GM21526 (cell line): ENCODE measurements around the gene IGSF9B.
"Not testable (repeated sequence)": the region's sequence is repeated elsewhere in the genome, so short reads cannot be mapped to it uniquely, and the experiment has no call there.

Experiments
- ATAC-seq: cut with Tn5 transposase; IDR thresholded peaks from one replicate; pipeline ENCODE4 v1.9.1; 2021; ENCODE audit warnings: moderate library complexity; ENCODE audit not compliant: unreplicated experiment, low FRiP score

Gene IGSF9B

DNA sequence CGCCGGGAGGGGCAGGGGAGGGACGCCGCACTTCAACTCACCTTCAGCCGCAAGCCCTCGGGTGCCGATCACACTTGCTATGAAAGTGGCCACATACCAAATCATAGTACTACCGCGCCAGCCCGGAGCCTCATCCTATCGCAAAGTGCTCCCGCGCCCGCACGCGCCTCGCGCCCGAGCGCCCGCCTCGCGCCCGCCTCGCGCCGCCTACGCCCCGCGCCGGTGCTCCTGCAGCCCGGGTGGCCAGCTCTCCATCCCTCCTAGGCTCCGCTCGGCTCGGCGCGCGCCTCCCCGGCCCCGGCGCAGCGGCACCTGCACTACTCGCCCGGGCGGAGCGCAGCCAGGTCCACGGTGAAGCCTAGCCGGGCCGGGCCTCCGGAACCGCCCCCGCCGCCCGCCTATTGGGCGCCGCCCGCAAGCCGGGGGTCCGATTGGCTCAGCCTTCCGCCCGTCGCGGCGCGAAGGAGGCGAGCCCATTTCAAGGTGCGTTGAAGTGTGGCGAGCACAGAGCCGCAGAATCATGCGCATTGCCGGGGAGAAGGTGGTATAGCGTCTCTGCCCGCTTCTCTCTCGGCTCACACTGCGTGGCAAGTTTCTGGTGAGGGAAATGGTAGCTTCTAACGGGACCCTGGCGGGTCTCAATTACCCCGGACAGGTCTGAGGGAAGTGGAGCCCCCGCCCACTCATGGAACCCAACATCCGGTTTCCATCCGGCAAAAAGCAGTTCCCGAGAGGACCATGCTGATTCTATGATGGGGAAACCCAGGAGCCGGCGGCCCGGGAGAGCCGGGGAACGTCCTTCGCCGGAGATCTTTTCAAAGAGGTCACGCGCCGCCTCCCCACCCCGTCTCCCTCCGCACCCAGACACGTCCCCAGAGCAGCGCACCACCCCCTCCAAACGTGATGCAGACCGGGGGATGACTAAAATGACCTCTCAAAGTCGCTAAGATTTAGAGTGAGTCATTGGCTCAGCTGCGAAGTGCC is at the start of gene IGSF9B:
Gene IGSF9B, minus strand, starts transcription at position 319 of the 984 bp plus-strand sequence. Its CDS starts 214 bp downstream, at position 105.
- peak; percentile 98 for ATAC-seq

GRCh38 chr11:134004496-134005172 is 47.9 kb upstream of the IGSF9B start:
- no peak for ATAC-seq

DNA sequence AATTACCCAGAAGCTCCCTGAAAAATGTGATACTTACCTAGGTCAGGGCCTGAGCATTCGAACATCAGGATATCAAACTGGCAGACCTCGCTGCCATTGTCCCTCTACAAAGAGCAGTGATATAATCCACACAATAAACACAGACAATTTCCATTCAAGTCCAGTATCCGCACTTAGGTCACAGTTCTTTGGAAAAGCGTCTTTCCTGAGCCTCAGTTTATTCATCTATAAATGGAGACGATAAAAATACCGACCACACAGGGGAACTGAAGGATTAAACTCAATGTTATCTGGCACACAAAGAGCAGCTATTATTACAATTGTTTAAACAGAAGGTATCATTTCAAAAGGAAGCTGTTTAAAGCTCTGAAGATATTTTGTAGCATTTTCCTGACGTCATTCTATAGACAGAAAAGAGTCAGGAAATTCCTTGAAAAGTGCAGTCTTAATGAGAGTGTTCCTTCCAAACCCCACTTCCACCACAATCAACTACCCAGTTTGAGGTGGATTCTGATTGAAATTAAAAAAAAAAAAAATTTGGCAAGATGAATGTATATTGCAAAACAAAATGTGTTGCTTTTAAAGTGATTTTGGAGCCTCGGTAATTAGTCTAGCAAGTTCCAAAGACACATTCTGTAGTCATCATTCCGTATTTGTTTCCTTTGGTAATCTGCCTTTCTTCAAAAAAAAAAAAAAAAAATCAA is 47.2 kb upstream of the IGSF9B start:
- no peak for ATAC-seq

- ATAC-seq = not testable (repeated sequence)
Measured at GRCh38 chr11:134002819-134003218, 46.1 kb upstream of the IGSF9B start.

GRCh38 chr11:134002338-134002737 is 45.6 kb upstream of the IGSF9B start:
- not testable (repeated sequence) for ATAC-seq

GRCh38 chr11:134001596-134001995 is 44.8 kb upstream of the IGSF9B start:
- no peak for ATAC-seq

DNA sequence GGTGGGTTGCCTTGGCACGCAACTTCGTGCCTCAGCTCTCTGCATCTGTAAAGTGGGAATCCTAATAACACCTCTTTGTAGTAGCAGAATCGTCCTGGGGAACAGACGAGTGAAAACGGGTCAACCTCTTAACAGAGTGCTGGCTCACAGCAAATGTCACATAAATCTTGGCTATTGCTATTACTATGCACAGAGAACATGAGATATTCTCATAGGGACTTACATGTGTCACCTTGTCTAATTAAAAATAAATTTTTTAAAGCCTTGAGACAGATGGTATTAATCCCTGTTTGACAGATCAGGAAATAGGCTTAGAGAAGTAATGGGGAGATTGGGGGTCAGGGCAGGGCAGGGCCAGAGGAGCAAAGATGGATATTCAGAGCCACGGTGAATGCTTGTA is 44.3 kb upstream of the IGSF9B start:
- no peak for ATAC-seq

DNA sequence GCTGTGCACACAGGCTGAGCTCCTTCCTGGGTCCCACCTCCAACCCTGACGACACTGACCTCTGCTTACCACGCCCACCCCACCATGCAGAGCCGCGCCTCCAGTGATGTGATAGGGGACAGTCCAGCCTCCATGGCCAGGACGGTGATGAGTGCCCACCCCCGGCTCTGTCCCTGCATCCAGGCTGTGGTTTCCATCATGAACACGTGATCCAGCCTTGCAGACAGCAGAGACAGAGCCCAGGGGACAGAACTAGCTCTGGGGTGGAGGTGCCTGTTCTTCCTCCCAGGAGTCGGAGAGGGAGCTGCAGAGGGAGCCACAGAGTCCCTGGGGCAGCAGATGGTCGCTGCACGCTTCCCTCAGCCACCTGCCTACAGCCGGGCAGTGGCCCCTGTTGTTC is 42.6 kb upstream of the IGSF9B start:
- no peak for ATAC-seq

DNA sequence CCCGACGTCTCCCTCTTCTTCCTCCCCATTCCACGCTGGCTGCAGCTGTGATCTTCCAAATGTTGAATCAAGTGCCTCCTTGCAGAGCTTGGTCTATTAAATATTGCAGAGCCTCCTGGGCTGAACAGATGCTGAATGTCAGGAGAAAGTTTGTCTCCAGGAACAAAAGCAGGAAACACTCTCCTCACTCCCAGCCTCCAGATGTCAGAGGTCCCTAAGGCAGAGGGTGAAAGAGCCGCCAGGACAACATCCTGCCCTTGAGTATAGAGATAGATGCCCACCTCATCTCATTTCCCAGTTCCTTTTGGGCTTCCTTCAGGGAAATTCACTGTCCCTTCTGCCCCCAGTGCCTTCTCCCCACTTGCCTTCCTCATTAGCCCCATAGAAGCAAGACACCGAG is 40.8 kb upstream of the IGSF9B start:
- no peak for ATAC-seq

DNA sequence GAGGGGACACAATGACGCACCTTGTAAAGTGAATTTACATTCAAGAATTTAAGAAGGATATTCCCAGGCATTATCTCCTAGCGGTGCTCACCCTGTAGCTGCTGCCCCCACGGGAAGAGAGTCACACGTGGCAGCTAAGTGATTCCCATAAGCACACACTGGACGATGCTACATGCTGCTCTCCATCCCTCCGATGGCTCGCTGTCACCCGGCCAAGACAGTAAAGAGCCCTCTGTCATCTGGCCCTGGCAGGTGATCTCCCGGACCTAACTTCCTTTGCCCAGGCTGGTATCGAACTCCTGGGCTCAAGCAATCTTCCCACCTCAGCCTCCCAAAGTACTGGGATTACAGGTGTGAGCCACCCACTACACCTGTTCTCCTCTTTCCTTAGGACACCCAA is 39.9 kb upstream of the IGSF9B start:
- ATAC-seq = no peak

- no peak for ATAC-seq
Measured at GRCh38 chr11:133995066-133995465, 38.3 kb upstream of the IGSF9B start.

GRCh38 chr11:133993921-133994320 is 37.2 kb upstream of the IGSF9B start:
- no peak for ATAC-seq

DNA sequence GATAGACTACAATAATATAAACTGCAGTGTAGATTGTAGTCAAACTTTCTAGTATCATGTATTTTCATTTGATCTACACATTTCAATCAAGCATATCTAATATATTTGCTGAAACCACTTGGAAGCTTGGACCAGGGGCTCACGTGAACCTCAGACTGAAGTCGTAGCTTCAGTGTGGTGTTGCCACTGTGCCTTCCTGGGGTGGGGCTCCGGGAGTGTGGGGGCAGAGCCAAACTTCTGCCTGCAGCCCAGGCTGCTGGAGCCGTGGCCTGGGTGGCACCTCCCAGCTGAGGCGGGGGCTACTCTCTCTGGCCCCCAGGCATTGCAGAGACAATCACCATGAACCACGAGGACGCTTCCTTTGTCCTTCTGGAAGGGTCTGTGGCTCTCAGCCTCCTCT is 36.3 kb upstream of the IGSF9B start:
- ATAC-seq = no peak

DNA sequence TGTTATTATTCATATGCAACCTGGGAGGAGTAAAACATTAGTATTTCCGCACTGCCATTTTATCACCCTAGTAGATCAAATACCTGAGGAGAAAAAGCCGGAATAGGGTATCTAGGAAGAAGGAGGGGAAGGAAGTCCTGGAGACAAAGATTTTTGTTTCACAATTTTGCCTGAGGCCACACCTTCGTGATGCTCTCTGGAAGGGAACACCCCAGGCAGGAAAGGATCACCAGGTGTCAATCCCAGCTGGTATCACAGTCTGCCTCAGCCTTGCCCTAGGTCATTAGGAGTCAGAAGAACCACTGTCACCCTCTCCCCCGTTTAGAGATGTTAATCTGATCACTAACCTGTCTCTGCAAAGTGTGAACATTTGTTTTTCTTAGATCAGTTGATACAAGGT is 35.4 kb upstream of the IGSF9B start:
- no peak for ATAC-seq

DNA sequence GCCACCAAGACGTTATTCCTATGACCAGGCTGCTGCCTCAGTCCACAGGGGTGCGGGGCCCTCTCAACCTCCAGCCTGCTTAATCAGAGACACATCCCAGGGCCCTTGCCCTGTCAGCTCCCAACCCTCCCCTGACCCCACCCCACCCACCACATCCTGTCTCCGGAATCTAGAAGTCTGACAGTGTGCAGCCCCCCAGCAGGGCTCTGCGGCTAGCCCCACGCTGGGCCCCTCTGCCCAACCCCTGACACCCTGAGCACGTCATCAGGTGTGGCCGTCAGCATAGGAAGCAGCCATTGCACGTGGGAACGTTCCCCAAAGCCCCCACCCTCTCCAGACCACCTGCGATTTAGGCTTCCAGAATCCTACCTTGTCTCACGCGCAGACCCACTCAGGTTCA is 34.3 kb upstream of the IGSF9B start:
- no peak for ATAC-seq

GRCh38 chr11:133990501-133990900 is 33.7 kb upstream of the IGSF9B start:
- no peak for ATAC-seq

DNA sequence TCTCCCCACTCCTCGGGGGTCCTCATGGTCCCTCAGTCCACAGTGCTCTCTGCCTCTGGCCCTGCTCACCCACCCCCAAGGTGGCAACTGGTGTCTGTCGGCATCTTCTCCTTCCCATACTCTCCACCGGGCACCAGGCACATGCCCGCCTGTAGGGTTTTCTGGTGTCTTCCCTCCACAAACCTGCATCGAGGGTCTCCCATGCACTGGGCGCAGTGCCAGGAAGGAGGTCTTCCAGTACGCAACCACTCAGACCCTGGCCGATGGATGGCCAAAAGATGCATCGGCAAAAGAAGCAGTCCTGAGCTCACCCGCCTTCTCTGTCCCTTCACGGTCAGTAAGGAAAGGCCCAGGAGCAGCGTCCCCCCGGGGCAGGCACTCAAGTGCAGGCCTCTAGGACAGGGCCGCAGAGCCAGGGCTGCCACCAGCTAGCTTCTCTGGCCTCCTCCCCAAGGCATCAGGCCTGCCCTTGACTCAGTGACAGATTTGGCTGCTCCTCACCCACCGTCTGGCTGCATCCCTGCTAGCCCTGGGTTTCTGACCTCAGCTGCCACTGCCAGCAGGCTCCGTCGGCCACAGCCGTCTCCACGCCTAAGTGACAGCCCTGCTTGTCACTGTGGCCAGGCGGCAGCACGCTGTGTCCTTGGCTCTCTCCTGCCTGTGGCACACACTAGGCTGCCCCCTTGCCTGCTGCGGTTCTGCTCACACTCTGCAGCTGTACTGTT is 32.1 kb upstream of the IGSF9B start:
- ATAC-seq = no peak

DNA sequence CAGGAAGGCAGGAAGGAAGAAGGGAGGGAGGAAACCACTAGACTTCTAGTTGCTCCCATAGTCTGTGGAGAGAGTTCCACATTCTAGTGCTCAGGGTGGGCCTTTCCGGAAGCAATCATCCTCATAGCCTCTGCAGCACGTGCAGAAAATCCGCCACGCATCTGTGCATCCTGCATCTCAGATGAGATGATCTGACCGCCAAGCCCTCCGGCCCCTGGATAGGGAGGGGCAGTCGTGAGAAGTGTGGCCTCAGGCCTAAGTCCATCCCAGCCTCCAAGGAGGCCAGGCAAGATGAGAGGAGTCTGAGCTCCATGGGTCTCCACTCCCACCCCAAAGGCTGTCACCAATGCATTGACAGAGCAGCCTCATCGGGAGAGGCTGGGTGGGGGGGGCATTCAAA is 30.4 kb upstream of the IGSF9B start:
- ATAC-seq = no peak

GRCh38 chr11:133985981-133986944 is 29.5 kb upstream of the IGSF9B start:
- no peak for ATAC-seq
